ENCODE measurements around the gene CTSV.
"Not testable (repeated sequence)": the region's sequence is repeated elsewhere in the genome, so short reads cannot be mapped to it uniquely, and the experiment has no call there.

CTSV gene

GRCh38 chr9:97038611-97039513 is at the start of gene CTSV (continued):
- no peak for TF ChIP-seq ZNF26 (tag by site-specific recombination; IDR thresholded peaks at IDR 0.05)

GRCh38 chr9:97087668-97088215 is 48.8 kb upstream of the CTSV start:
- H3K36me3 ChIP-seq (ENCODE audit: control insufficient read depth in 2 of 2, insufficient read depth in 1 of 2, low read length in 2 of 2); POLR2A ChIA-PET; H3K9me3 ChIP-seq (ENCODE audit: control insufficient read depth, insufficient read depth, low read depth, low read length); H3K27ac ChIP-seq (ENCODE audit: extremely low read depth, low read depth, low read length); H3K4me3 ChIP-seq (ENCODE audit: low read depth, low read length); H3K4me1 ChIP-seq (ENCODE audit: control insufficient read depth, insufficient read depth, low read length): not testable (repeated sequence)
- CTCF ChIA-PET: interaction anchor here (0.8 to 2.7 kb wide), 2 partner anchors 231 to 299 kb away, joined by 3 to 9 read pairs; no protein-coding TSS in a partner anchor

GRCh38 chr9:97084562-97084991 is 45.6 kb upstream of the CTSV start:
- H3K4me1 ChIP-seq (ENCODE audit: control insufficient read depth, insufficient read depth, low read length); CTCF ChIA-PET; H3K36me3 ChIP-seq (ENCODE audit: control insufficient read depth in 2 of 2, insufficient read depth in 1 of 2, low read length in 2 of 2); H3K4me3 ChIP-seq (ENCODE audit: low read depth, low read length); H3K9me3 ChIP-seq (ENCODE audit: control insufficient read depth, insufficient read depth, low read depth, low read length); POLR2A ChIA-PET; H3K27ac ChIP-seq (ENCODE audit: extremely low read depth, low read depth, low read length): not testable (repeated sequence)

GRCh38 chr9:97078362-97078761 is 39.4 kb upstream of the CTSV start:
- no peaks in the 10 kb centered on the region for H3K4me1 ChIP-seq (ENCODE audit: control insufficient read depth, insufficient read depth, low read length)
- no peak overlapping the region for H3K4me3 ChIP-seq (ENCODE audit: low read depth, low read length)
- no peaks in the 10 kb centered on the region for H3K9me3 ChIP-seq (ENCODE audit: control insufficient read depth, insufficient read depth, low read depth, low read length)
- ChIA-PET CTCF (no interaction called here), POLR2A (no interaction called here)
- H3K27ac ChIP-seq (ENCODE audit: extremely low read depth, low read depth, low read length): no peak overlapping the region
- TF ChIP-seq ZNF777 (tag by site-specific recombination; IDR thresholded peaks at IDR 0.05; ENCODE audit: borderline replicate concordance): no peak
- no peak for TF ChIP-seq SP3 (tag by site-specific recombination; IDR thresholded peaks at IDR 0.05)
- TF ChIP-seq ZSCAN5A (tag by site-specific recombination; IDR thresholded peaks at IDR 0.05): no peak
- no peak for TF ChIP-seq BCL6B (tag by site-specific recombination; IDR thresholded peaks at IDR 0.05)
- no peak for TF ChIP-seq ZNF391 (tag by site-specific recombination; IDR thresholded peaks at IDR 0.05; ENCODE audit: borderline replicate concordance, low read depth)
- no peak for TF ChIP-seq YY2 (tag by site-specific recombination; IDR thresholded peaks at IDR 0.05)
- TF ChIP-seq ZNF704 (tag by site-specific recombination; IDR thresholded peaks at IDR 0.05): no peak
- no peak for TF ChIP-seq ZNF112 (tag by site-specific recombination; IDR thresholded peaks at IDR 0.05)
- no peak for TF ChIP-seq ZNF404 (tag by site-specific recombination; IDR thresholded peaks at IDR 0.05)
- no peak for TF ChIP-seq ZNF138 (tag by site-specific recombination; IDR thresholded peaks at IDR 0.05; ENCODE audit: borderline replicate concordance)
- TF ChIP-seq ZNF114 (tag by site-specific recombination; IDR thresholded peaks at IDR 0.05): no peak
- TF ChIP-seq KLF7 (tag by site-specific recombination; IDR thresholded peaks at IDR 0.05; ENCODE audit: borderline replicate concordance): no peak
- no peak for TF ChIP-seq ZNF266 (tag by site-specific recombination; IDR thresholded peaks at IDR 0.05; ENCODE audit: low read depth)
- no peak for TF ChIP-seq ZNF18 (tag by site-specific recombination; IDR thresholded peaks at IDR 0.05)
- TF ChIP-seq TRIM28 (IDR thresholded peaks at IDR 0.05; ENCODE audit: borderline replicate concordance, low read length): no peak
- TF ChIP-seq ZSCAN23 (tag by site-specific recombination; IDR thresholded peaks at IDR 0.05): no peak
- TF ChIP-seq ZNF623 (tag by site-specific recombination; IDR thresholded peaks at IDR 0.05): no peak
- no peak for TF ChIP-seq WT1 (tag by site-specific recombination; IDR thresholded peaks at IDR 0.05)
- TF ChIP-seq SETDB1 (IDR thresholded peaks at IDR 0.05; ENCODE audit: insufficient read length, low read length): no peak
- H3K36me3 ChIP-seq (ENCODE audit: control insufficient read depth in 2 of 2, insufficient read depth in 1 of 2, low read length in 2 of 2): no peaks in the 10 kb centered on the region
